Measurements from ENCODE around the gene CRYL1. TPM values are rescaled to one million over a fixed set of nuclear protein-coding genes. Genes with fewer than 3 reads are reported as not detected.

CRYL1 gene
- total and polyA plus RNA-seq, 2 of the 13 experiments (the other 11 are each of a cell fraction or from before 2014, with no cell fraction given) = 57.2 to 115 TPM

- TF ChIP-seq SP4 (CRISPR knock-in tag; IDR thresholded peaks at IDR 0.05) = peak; percentile 3; the same call in 1 of the 2 replicates
- no peak for TF ChIP-seq ZBTB40 (IDR thresholded peaks at IDR 0.05)
- 0 out of 2 replicates have a peak, but pooled peaks have one; percentile 62 for TF ChIP-seq ZBTB40 (CRISPR knock-in tag; IDR thresholded peaks at IDR 0.05)
- TF ChIP-seq BORCS8-MEF2B (CRISPR knock-in tag; IDR thresholded peaks at IDR 0.05) = peak; percentile 28; the same call in 1 of the 2 replicates
- no peak for TF ChIP-seq ZNF354B (CRISPR knock-in tag; IDR thresholded peaks at IDR 0.05)
- TF ChIP-seq PATZ1 (CRISPR knock-in tag; IDR thresholded peaks at IDR 0.05) = peak; percentile 45; the same call in 1 of the 2 replicates
- 0 out of 2 replicates have a peak, but pooled peaks have one; percentile 1 for TF ChIP-seq ZNF616 (CRISPR knock-in tag; IDR thresholded peaks at IDR 0.05; ENCODE audit: low read depth)
- 0 out of 2 replicates have a peak, but pooled peaks have one; percentile 35 for TF ChIP-seq ZNF703 (CRISPR knock-in tag; IDR thresholded peaks at IDR 0.05; ENCODE audit: borderline replicate concordance)
- TF ChIP-seq NCOA1 (CRISPR knock-in tag; IDR thresholded peaks at IDR 0.05) = no peak
- 0 out of 2 replicates have a peak, but pooled peaks have one; percentile 26 for TF ChIP-seq MEIS2 (CRISPR knock-in tag; IDR thresholded peaks at IDR 0.05)
- peak; percentile 1 for TF ChIP-seq HDAC1 (CRISPR knock-in tag; IDR thresholded peaks at IDR 0.05)
- TF ChIP-seq, protein P1, sequence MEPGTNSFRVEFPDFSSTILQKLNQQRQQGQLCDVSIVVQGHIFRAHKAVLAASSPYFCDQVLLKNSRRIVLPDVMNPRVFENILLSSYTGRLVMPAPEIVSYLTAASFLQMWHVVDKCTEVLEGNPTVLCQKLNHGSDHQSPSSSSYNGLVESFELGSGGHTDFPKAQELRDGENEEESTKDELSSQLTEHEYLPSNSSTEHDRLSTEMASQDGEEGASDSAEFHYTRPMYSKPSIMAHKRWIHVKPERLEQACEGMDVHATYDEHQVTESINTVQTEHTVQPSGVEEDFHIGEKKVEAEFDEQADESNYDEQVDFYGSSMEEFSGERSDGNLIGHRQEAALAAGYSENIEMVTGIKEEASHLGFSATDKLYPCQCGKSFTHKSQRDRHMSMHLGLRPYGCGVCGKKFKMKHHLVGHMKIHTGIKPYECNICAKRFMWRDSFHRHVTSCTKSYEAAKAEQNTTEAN (CRISPR knock-in tag; conservative IDR thresholded peaks at IDR 0.05) = 0 out of 2 replicates have a peak, but pooled peaks have one; percentile 28
- peak; percentile 19; the same call in 1 of the 2 replicates for TF ChIP-seq CENPT (CRISPR knock-in tag; IDR thresholded peaks at IDR 0.05; ENCODE audit: low read depth)
- TF ChIP-seq BRD4 (CRISPR knock-in tag; IDR thresholded peaks at IDR 0.05) = 0 out of 2 replicates have a peak, but pooled peaks have one; percentile 41
- TF ChIP-seq POGZ (CRISPR knock-in tag; IDR thresholded peaks at IDR 0.05) = peak; percentile 8; the same call in 1 of the 2 replicates
Measured at GRCh38 chr13:20525144-20525600, 485 bp downstream of the CRYL1 start (continued).

Data from HepG2 (cell line).